Neural cell (in vitro differentiated cells): ENCODE data around the gene SDK1.

Experiments
- POLR2AphosphoS5 ChIP-seq: IDR thresholded peaks from 2 replicates; pipeline ENCODE4 v1.6.1; 2012
- TF ChIP-seq, protein P1 (sequence below): fragments of 450-650 bp; IDR thresholded peaks from 2 replicates; pipeline ENCODE4 v1.5.1; 2014; ENCODE audit warnings: antibody characterized with exemption, mild to moderate bottlenecking, moderate library complexity; ENCODE audit not compliant: poor library complexity, severe bottlenecking

GRCh38 chr7:4099651-4100050 is 798.6 kb downstream of the SDK1 start:
- TF ChIP-seq, protein P1, sequence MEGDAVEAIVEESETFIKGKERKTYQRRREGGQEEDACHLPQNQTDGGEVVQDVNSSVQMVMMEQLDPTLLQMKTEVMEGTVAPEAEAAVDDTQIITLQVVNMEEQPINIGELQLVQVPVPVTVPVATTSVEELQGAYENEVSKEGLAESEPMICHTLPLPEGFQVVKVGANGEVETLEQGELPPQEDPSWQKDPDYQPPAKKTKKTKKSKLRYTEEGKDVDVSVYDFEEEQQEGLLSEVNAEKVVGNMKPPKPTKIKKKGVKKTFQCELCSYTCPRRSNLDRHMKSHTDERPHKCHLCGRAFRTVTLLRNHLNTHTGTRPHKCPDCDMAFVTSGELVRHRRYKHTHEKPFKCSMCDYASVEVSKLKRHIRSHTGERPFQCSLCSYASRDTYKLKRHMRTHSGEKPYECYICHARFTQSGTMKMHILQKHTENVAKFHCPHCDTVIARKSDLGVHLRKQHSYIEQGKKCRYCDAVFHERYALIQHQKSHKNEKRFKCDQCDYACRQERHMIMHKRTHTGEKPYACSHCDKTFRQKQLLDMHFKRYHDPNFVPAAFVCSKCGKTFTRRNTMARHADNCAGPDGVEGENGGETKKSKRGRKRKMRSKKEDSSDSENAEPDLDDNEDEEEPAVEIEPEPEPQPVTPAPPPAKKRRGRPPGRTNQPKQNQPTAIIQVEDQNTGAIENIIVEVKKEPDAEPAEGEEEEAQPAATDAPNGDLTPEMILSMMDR: no peak
- TF ChIP-seq POLR2AphosphoS5: no peak
